ENCODE measurements around the gene GSPT2. TPM values are rescaled to one million over a fixed set of nuclear protein-coding genes. Genes with fewer than 3 reads are reported as not detected.
"Not testable (repeated sequence)": the region's sequence is repeated elsewhere in the genome, so short reads cannot be mapped to it uniquely, and the experiment has no call there.

GSPT2 gene
- 10 to 100 TPM in 4 of 10 donors, 1 to 10 TPM in 6; 8.3 to 13.4 (median 9.5) TPM for polyA plus RNA-seq (ENCODE audit: insufficient read length in 10 of 10)
- long read RNA-seq, donor 1, transcript GSPT2-201 (1 exons, 2,802 nt): major isoform, 17 of 17 reads
- long read RNA-seq, donor 1, partial matches to known transcripts: 0 of 17 reads
- long read RNA-seq, donor 1, other reads (novel, unspliced or antisense): 0 of 17 reads
- long read RNA-seq, donor 2, transcript GSPT2-201 (1 exons, 2,802 nt): major isoform, 5 of 5 reads
- long read RNA-seq, donor 2, partial matches to known transcripts: 0 of 5 reads
- long read RNA-seq, donor 2, other reads (novel, unspliced or antisense): 0 of 5 reads
- long read RNA-seq, donor 3: 0 reads
- long read RNA-seq, donor 4, transcript GSPT2-201 (1 exons, 2,802 nt): major isoform, 8 of 8 reads
- long read RNA-seq, donor 4, partial matches to known transcripts: 0 of 8 reads
- long read RNA-seq, donor 4, other reads (novel, unspliced or antisense): 0 of 8 reads
- long read RNA-seq, donor 5, transcript GSPT2-201 (1 exons, 2,802 nt): major isoform, 16 of 16 reads
- long read RNA-seq, donor 5, partial matches to known transcripts: 0 of 16 reads
- long read RNA-seq, donor 5, other reads (novel, unspliced or antisense): 0 of 16 reads
- long read RNA-seq, donor 6, transcript GSPT2-201 (1 exons, 2,802 nt): major isoform, 29 of 29 reads
- long read RNA-seq, donor 6, partial matches to known transcripts: 0 of 29 reads
- long read RNA-seq, donor 6, other reads (novel, unspliced or antisense): 0 of 29 reads
- long read RNA-seq, donor 7, transcript GSPT2-201 (1 exons, 2,802 nt): major isoform, 11 of 11 reads
- long read RNA-seq, donor 7, partial matches to known transcripts: 0 of 11 reads
- long read RNA-seq, donor 7, other reads (novel, unspliced or antisense): 0 of 11 reads
- long read RNA-seq, donor 8, transcript GSPT2-201 (1 exons, 2,802 nt): major isoform, 18 of 18 reads
- long read RNA-seq, donor 8, partial matches to known transcripts: 0 of 18 reads
- long read RNA-seq, donor 8, other reads (novel, unspliced or antisense): 0 of 18 reads
- long read RNA-seq, donor 9, partial matches to known transcripts: 0 of 1 reads
- long read RNA-seq, donor 9, other reads (novel, unspliced or antisense): 0 of 1 reads

GRCh38 chrX:51743179-51743957 is at the start of gene GSPT2:
Gene GSPT2, plus strand, starts transcription at chrX:51743442. Its CDS starts 185 bp downstream, at chrX:51743627.
- DNase-seq: peak; percentile 65 to 89 (median 77)

- no peak for DNase-seq
Observed at GRCh38 chrX:51694254-51694653, 49.0 kb upstream of the GSPT2 start.

- DNase-seq: no peak
Observed at GRCh38 chrX:51697397-51697796, 45.8 kb upstream of the GSPT2 start.

- not testable (repeated sequence) for DNase-seq
Observed at GRCh38 chrX:51710277-51711164, 32.7 kb upstream of the GSPT2 start, which contains the start of gene CENPVL1. Gene CENPVL1, plus strand, starts transcription at chrX:51710512. Its CDS starts 0 bp downstream, at chrX:51710512.

- not testable (repeated sequence) for DNase-seq
Observed at GRCh38 chrX:51712943-51713647, 30.1 kb upstream of the GSPT2 start.

- no peak for DNase-seq
Observed at GRCh38 chrX:51728202-51728601, 15.0 kb upstream of the GSPT2 start.

GRCh38 chrX:51737091-51737490 is 6.2 kb upstream of the GSPT2 start:
- no peak for DNase-seq

- no peak for DNase-seq
Observed at GRCh38 chrX:51742586-51742985, 656 bp upstream of the GSPT2 start.

- DNase-seq: no peak
Observed at GRCh38 chrX:51747671-51748070, 4.4 kb downstream of the GSPT2 start.

- no peak for DNase-seq
Observed at GRCh38 chrX:51759055-51759839, 16.0 kb downstream of the GSPT2 start.

GRCh38 chrX:51760657-51761056 is 17.4 kb downstream of the GSPT2 start:
- no peak for DNase-seq

GRCh38 chrX:51766546-51766945 is 23.3 kb downstream of the GSPT2 start:
- no peak for DNase-seq

GRCh38 chrX:51776851-51777250 is 33.6 kb downstream of the GSPT2 start:
- no peak for DNase-seq

GRCh38 chrX:51779306-51779705 is 36.1 kb downstream of the GSPT2 start:
- no peak for DNase-seq

- no peak for DNase-seq
Observed at GRCh38 chrX:51795136-51795535, 51.9 kb downstream of the GSPT2 start.

Data from muscle of back (tissue), 13 donors.